Upper lobe of right lung (tissue), 1 donor: Measurements from ENCODE around the gene CACHD1. TPM values are rescaled to one million over a fixed set of nuclear protein-coding genes. Genes with fewer than 3 reads are reported as not detected.
A peak's percentile ranks its signal among the peaks of the same experiment; 100 is the strongest.

Experiments used
- ATAC-seq: fragments of 200-7000 bp; cut with Tn5 transposase; one replicate; pipeline ENCODE4 v1.9.1; 2020; ENCODE audit warnings: mild to moderate bottlenecking, moderate library complexity
- DNase-seq: peaks from one replicate; pipeline ENCODE4 v3.0.0-alpha.2; 2020
- H3K27ac ChIP-seq: fragments of 200-600 bp; one replicate; pipeline ENCODE4 v1.8.0; 2022
- H3K27me3 ChIP-seq: fragments of 200-600 bp; one replicate; pipeline ENCODE4 v1.8.0; 2022; ENCODE audit warnings: mild to moderate bottlenecking
- H3K36me3 ChIP-seq: fragments of 200-600 bp; one replicate; pipeline ENCODE4 v1.8.0; 2022
- H3K4me1 ChIP-seq: fragments of 200-600 bp; one replicate; pipeline ENCODE4 v1.8.0; 2022
- H3K4me3 ChIP-seq: fragments of 200-600 bp; one replicate; pipeline ENCODE4 v1.8.0; 2022; ENCODE audit warnings: mild to moderate bottlenecking
- H3K9me3 ChIP-seq: fragments of 200-600 bp; one replicate; pipeline ENCODE4 v1.8.0; 2022
- CTCF ChIP-seq: fragments of 200-600 bp; IDR thresholded peaks from one replicate; pipeline ENCODE4 v1.8.0; 2022; ENCODE audit warnings: antibody characterized with exemption
- intact Hi-C: fragments of 100-400 bp; cut with DNase I; formaldehyde crosslinking; loops from one replicate; pipeline ENCODE4 v1.11.0; 2022
- total RNA-seq: library from RNA; stranded (reverse); fragmentation: NEBNext Ultra II Directional; extraction: Animal tissue kit (Norgen Biotek cat#: 25700); gene quantifications from one replicate; pipeline ENCODE4 v1.2.1, GENCODE V29; 2021
- donor health status: DM: no; HTN: yes; CAD: no; lungs with severe emphysema.

CACHD1 gene
- total RNA-seq, 1 donor from 2014 or later = 31.8 TPM

GRCh38 chr1:64545118-64545843 is 75.4 kb downstream of the CACHD1 start:
- TF ChIP-seq CTCF = no peak
- ATAC-seq = no peak
- intact Hi-C loops = no loop called here
- no peak for DNase-seq
- Histone ChIP-seq H3K27ac (no peak overlapping the region), H3K9me3 (no peaks in the 10 kb centered on the region), H3K27me3 (no peaks in the 10 kb centered on the region), H3K4me3 (no peak overlapping the region), H3K4me1 (peaks cover 16% of the 10 kb centered on the region), H3K36me3 (no peaks in the 10 kb centered on the region)

GRCh38 chr1:64546013-64546412 is 76.1 kb downstream of the CACHD1 start:
- H3K4me3 ChIP-seq = no peak overlapping the region
- H3K9me3 ChIP-seq = no peaks in the 10 kb centered on the region
- no peak for ATAC-seq
- no peak overlapping the region for H3K27ac ChIP-seq
- no peak for TF ChIP-seq CTCF
- intact Hi-C loops = no loop called here
- no peak for DNase-seq
- no peaks in the 10 kb centered on the region for H3K27me3 ChIP-seq
- H3K4me1 ChIP-seq = peaks cover 11% of the 10 kb centered on the region
- no peaks in the 10 kb centered on the region for H3K36me3 ChIP-seq

- no peak for TF ChIP-seq CTCF
- H3K9me3 ChIP-seq = no peaks in the 10 kb centered on the region
- no peak overlapping the region for H3K27ac ChIP-seq
- intact Hi-C loops = no loop called here
- no peaks in the 10 kb centered on the region for H3K27me3 ChIP-seq
- DNase-seq = no peak
- no peaks in the 10 kb centered on the region for H3K36me3 ChIP-seq
- peak; percentile 34 for ATAC-seq
- H3K4me1 ChIP-seq = peaks cover 7% of the 10 kb centered on the region
- H3K4me3 ChIP-seq = no peak overlapping the region
Measured at GRCh38 chr1:64549464-64550239, 79.7 kb downstream of the CACHD1 start.

- H3K27me3 ChIP-seq = no peaks in the 10 kb centered on the region
- H3K9me3 ChIP-seq = no peaks in the 10 kb centered on the region
- DNase-seq = no peak
- H3K27ac ChIP-seq = no peak overlapping the region
- TF ChIP-seq CTCF = no peak
- H3K36me3 ChIP-seq = no peaks in the 10 kb centered on the region
- ATAC-seq = peak; percentile 70
- H3K4me1 ChIP-seq = peaks cover 7% of the 10 kb centered on the region
- no peak overlapping the region for H3K4me3 ChIP-seq
- intact Hi-C loops = no loop called here
Measured at GRCh38 chr1:64550510-64550909, 80.6 kb downstream of the CACHD1 start.

GRCh38 chr1:64550946-64551605 is 81.1 kb downstream of the CACHD1 start:
- intact Hi-C loops = no loop called here
- no peaks in the 10 kb centered on the region for H3K36me3 ChIP-seq

More at GRCh38 chr1:64550946-64551605, 81.1 kb downstream of the CACHD1 start:
- TF ChIP-seq CTCF = no peak
- ATAC-seq = no peak
- Histone ChIP-seq H3K27ac (no peak overlapping the region), H3K9me3 (no peaks in the 10 kb centered on the region), H3K27me3 (no peaks in the 10 kb centered on the region), H3K4me1 (peaks cover 7% of the 10 kb centered on the region), H3K4me3 (no peak overlapping the region)
- DNase-seq = no peak
